Suprapubic skin (tissue), 4 donors: ENCODE results near the gene GALNT8. TPM values are rescaled to one million over a fixed set of nuclear protein-coding genes. Genes with fewer than 3 reads are reported as not detected.

Experiments
- DNase-seq, 2 donors: peaks; one replicate each; pipeline ENCODE4 v3.0.0-alpha.2; 2019; ENCODE audit warnings: low spot score in 2 of 2
- H3K27ac ChIP-seq: fragments of 200-600 bp; sonication (generic); one replicate; pipeline ENCODE4 v1.5.1; 2019
- H3K27me3 ChIP-seq: fragments of 200-600 bp; sonication (generic); one replicate; pipeline ENCODE4 v1.5.1; 2019
- H3K36me3 ChIP-seq: fragments of 200-600 bp; sonication (generic); one replicate; pipeline ENCODE4 v1.5.1; 2019
- H3K4me1 ChIP-seq: fragments of 200-600 bp; sonication (generic); one replicate; pipeline ENCODE4 v1.5.1; 2019
- H3K4me3 ChIP-seq: fragments of 200-600 bp; sonication (generic); one replicate; pipeline ENCODE4 v1.5.1; 2019; ENCODE audit warnings: mild to moderate bottlenecking
- H3K9me3 ChIP-seq: fragments of 200-600 bp; sonication (generic); one replicate; pipeline ENCODE4 v1.5.1; 2019
- EP300 ChIP-seq: sonication (generic); formaldehyde crosslinking; IDR thresholded peaks from one replicate; pipeline ENCODE4 v1.6.1; 2017; ENCODE audit warnings: antibody characterized with exemption
- POLR2A ChIP-seq, 2 donors: fragments of 450-650 bp; IDR thresholded peaks; one replicate each; pipeline ENCODE4 v1.6.1; 2017; ENCODE audit warnings: antibody characterized with exemption in 2 of 2, mild to moderate bottlenecking in 2 of 2, moderate library complexity in 2 of 2
- POLR2AphosphoS5 ChIP-seq, 3 donors: sonication (generic); formaldehyde crosslinking; IDR thresholded peaks; one replicate each; pipeline ENCODE4 v1.6.1; 2017; ENCODE audit warnings: antibody characterized with exemption in 3 of 3
- WGBS: methylation state at CpG from one replicate; pipeline ENCODE4 v1.1.5; 2018; 5-methylcytosine and 5-hydroxymethylcytosine counted together
- total RNA-seq, 4 donors: library from RNA; depleted of rRNA; stranded (reverse); fragments of >200 nt; gene quantifications; one replicate each; pipeline ENCODE4 v1.1.0, GENCODE V29; 2016
- TF ChIP-seq, protein P1 (sequence below), 2 donors: fragments of 200-600 bp in 1 of 2; fragments of 450-650 bp in 1 of 2; sonication (generic) in 1 of 2; IDR thresholded peaks; one replicate each; pipeline ENCODE4 v1.5.1; 2016 to 2019; ENCODE audit warnings: antibody characterized with exemption in 2 of 2, mild to moderate bottlenecking in 1 of 2, moderate library complexity in 1 of 2

GALNT8 gene
- total RNA-seq, 4 donors from 2014 or later, result 0.34 to 0.72 (median 0.59) TPM; not detected in 1

DNA sequence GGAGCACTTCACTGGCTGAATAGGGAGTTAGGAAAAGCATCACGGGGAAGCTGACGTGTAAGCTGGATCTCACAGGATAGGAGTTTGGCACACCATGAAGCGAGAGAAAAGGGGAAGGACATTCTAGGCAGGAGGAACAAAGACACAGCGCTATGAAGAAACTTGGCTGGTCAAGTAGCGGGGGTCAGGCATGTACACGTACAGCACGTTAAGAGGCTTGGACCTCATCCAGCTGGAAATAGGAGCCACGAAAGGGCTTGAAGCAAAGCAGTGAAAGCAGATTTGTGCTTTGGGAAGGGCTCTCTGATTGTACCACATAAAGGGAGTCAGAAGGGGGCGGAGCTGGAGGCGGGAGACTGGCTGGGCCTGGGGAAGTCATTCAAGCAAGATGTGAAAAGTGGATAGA lies 19.6 kb upstream of the GALNT8 start:
- H3K27me3 ChIP-seq, result no peaks in the 10 kb centered on the region
- H3K4me1 ChIP-seq, result no peaks in the 10 kb centered on the region
- H3K9me3 ChIP-seq, result no peaks in the 10 kb centered on the region
- no peak for DNase-seq
- no peak overlapping the region for H3K4me3 ChIP-seq
- 71% methylated on average over 10 of the region's 10 CpGs for WGBS
- TF ChIP-seq, protein P1, sequence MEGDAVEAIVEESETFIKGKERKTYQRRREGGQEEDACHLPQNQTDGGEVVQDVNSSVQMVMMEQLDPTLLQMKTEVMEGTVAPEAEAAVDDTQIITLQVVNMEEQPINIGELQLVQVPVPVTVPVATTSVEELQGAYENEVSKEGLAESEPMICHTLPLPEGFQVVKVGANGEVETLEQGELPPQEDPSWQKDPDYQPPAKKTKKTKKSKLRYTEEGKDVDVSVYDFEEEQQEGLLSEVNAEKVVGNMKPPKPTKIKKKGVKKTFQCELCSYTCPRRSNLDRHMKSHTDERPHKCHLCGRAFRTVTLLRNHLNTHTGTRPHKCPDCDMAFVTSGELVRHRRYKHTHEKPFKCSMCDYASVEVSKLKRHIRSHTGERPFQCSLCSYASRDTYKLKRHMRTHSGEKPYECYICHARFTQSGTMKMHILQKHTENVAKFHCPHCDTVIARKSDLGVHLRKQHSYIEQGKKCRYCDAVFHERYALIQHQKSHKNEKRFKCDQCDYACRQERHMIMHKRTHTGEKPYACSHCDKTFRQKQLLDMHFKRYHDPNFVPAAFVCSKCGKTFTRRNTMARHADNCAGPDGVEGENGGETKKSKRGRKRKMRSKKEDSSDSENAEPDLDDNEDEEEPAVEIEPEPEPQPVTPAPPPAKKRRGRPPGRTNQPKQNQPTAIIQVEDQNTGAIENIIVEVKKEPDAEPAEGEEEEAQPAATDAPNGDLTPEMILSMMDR (IDR thresholded peaks at IDR 0.05), result no peak
- TF ChIP-seq EP300 (no peak), POLR2AphosphoS5 (IDR thresholded peaks at IDR 0.05) (no peak)
- H3K27ac ChIP-seq, result no peak overlapping the region
- no peaks in the 10 kb centered on the region for H3K36me3 ChIP-seq

- 73% methylated on average over 8 of the region's 8 CpGs for WGBS
- Histone ChIP-seq H3K4me1 (no peaks in the 10 kb centered on the region), H3K27ac (no peak overlapping the region), H3K4me3 (no peak overlapping the region), H3K36me3 (no peaks in the 10 kb centered on the region), H3K9me3 (no peaks in the 10 kb centered on the region), H3K27me3 (no peaks in the 10 kb centered on the region)
- TF ChIP-seq EP300, result no peak
- no peak for TF ChIP-seq POLR2A (IDR thresholded peaks at IDR 0.05)
- TF ChIP-seq, protein P1 (IDR thresholded peaks at IDR 0.05), result no peak
- no peak for TF ChIP-seq POLR2AphosphoS5 (IDR thresholded peaks at IDR 0.05)
- no peak for DNase-seq
Observed at GRCh38 chr12:4701395-4702190, 18.6 kb upstream of the GALNT8 start.

- H3K27me3 ChIP-seq, result no peaks in the 10 kb centered on the region
- no peak for DNase-seq
- H3K4me3 ChIP-seq, result no peak overlapping the region
- no peak overlapping the region for H3K27ac ChIP-seq
- H3K9me3 ChIP-seq, result no peaks in the 10 kb centered on the region
- 96% methylated on average over 5 of the region's 5 CpGs for WGBS
- H3K4me1 ChIP-seq, result no peaks in the 10 kb centered on the region
- no peaks in the 10 kb centered on the region for H3K36me3 ChIP-seq
- TF ChIP-seq POLR2A (IDR thresholded peaks at IDR 0.05), result no peak
- TF ChIP-seq EP300, result no peak
- TF ChIP-seq POLR2AphosphoS5 (IDR thresholded peaks at IDR 0.05), result no peak
- TF ChIP-seq, protein P1 (IDR thresholded peaks at IDR 0.05), result no peak
Observed at GRCh38 chr12:4703676-4704075, 16.5 kb upstream of the GALNT8 start.

- Histone ChIP-seq H3K27ac (no peak overlapping the region), H3K4me1 (no peaks in the 10 kb centered on the region), H3K36me3 (no peaks in the 10 kb centered on the region), H3K9me3 (no peaks in the 10 kb centered on the region), H3K27me3 (no peaks in the 10 kb centered on the region), H3K4me3 (no peak overlapping the region)
- DNase-seq, result no peak
- TF ChIP-seq POLR2A (IDR thresholded peaks at IDR 0.05) (no peak), POLR2AphosphoS5 (IDR thresholded peaks at IDR 0.05) (no peak), EP300 (no peak)
- TF ChIP-seq, protein P1 (IDR thresholded peaks at IDR 0.05), result no peak
Observed at GRCh38 chr12:4705824-4706223, 14.4 kb upstream of the GALNT8 start.

DNA sequence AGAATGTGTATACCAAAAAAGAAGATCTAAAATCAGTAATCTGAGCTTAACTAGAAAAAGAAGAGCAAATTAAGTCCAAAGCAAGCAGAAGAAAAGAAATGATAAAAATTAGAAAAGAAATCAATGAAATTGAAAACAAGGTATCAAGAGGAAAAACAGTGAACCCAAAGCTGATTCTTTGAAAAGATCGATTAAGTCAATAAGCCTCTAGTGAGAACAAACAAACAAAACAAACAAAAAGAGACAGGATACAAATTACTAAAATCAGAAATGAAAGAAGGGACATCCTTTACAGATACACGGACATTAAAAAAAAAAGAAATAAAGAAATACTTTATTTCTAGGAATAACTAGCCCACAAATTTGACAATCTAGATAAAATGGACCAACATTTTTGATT lies 12.9 kb upstream of the GALNT8 start:
- Histone ChIP-seq H3K4me1 (no peaks in the 10 kb centered on the region), H3K9me3 (no peaks in the 10 kb centered on the region), H3K36me3 (no peaks in the 10 kb centered on the region), H3K4me3 (no peak overlapping the region), H3K27me3 (no peaks in the 10 kb centered on the region), H3K27ac (no peak overlapping the region)
- TF ChIP-seq POLR2A (IDR thresholded peaks at IDR 0.05), result no peak
- TF ChIP-seq EP300, result no peak
- TF ChIP-seq, protein P1 (IDR thresholded peaks at IDR 0.05), result no peak
- TF ChIP-seq POLR2AphosphoS5 (IDR thresholded peaks at IDR 0.05), result no peak
- 93% methylated on average over 2 of the region's 2 CpGs for WGBS
- DNase-seq, result no peak
